GM12874 (cell line): ENCODE data around the gene IMPA2.

Experiments used
- TF ChIP-seq, protein P1 (sequence below): IDR thresholded peaks from 2 replicates; pipeline ENCODE4 v1.5.1; 2011; ENCODE audit warnings: low read depth, mild to moderate bottlenecking, control low read depth, low read length, moderate library complexity; ENCODE audit not compliant: insufficient read depth

Gene IMPA2

DNA sequence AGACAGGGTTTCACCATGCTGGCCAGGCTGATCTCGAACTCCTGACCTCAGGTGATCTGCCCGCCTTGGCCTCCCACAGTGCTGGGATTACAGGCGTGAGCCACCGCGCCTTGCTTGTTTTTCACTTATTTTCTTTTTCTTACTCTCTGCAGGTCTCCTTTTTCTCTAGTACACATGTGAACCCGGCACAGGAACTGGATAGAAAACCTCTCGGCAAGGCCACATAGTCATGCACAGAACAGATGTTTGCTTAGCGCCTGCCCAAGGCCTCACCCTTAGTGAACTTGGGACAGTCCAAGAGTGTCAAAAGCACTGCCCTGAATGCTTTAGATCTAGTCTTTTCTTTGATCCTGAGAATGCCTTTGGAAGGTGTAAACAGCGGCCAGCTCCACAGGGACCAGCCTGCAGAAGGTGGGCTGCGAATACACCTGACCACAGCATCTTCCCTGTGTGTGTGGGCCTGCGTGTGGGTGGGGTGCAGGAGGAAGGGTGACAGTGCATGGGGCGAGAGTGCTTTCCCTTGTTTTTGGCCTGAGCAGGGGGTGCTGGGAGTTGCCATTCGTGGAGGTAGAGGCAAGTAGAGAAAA, 27.0 kb downstream of the IMPA2 start:
- TF ChIP-seq, protein P1, sequence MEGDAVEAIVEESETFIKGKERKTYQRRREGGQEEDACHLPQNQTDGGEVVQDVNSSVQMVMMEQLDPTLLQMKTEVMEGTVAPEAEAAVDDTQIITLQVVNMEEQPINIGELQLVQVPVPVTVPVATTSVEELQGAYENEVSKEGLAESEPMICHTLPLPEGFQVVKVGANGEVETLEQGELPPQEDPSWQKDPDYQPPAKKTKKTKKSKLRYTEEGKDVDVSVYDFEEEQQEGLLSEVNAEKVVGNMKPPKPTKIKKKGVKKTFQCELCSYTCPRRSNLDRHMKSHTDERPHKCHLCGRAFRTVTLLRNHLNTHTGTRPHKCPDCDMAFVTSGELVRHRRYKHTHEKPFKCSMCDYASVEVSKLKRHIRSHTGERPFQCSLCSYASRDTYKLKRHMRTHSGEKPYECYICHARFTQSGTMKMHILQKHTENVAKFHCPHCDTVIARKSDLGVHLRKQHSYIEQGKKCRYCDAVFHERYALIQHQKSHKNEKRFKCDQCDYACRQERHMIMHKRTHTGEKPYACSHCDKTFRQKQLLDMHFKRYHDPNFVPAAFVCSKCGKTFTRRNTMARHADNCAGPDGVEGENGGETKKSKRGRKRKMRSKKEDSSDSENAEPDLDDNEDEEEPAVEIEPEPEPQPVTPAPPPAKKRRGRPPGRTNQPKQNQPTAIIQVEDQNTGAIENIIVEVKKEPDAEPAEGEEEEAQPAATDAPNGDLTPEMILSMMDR: no peak

DNA sequence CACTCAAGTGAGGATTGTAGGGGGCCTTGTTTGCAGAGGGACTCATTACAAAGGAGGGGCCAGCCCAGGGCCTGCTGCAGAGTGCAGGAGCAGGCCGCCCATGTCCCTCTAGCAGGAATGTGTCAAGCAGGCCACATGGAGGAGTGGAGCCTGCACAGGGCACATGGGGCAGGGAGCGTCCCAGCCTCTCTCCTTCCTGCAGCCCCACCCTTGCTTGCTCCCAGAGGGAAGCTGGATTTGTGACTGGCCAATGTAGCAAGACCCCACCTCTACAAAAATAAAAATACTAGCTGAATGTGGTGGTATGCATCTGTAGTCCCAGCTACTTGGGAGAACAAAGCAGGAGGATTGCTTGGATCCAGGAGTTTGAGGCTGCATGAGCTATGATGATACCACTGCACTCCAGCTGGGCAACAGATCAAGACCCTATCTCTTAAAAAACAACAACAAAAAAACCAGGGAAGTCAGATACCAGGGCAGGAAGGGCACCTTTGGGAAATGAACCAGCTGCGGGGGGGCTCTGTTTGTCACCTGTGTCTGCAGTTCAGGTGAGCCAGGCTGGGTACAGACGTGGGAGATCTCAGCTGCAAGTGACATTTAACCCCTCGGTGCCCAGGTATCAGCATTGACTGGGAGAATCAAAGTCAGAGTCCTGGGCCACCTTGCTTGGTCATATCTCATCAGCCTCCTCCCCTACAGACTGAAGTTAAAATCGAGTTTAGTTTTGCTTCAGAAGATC, 27.7 kb downstream of the IMPA2 start:
- TF ChIP-seq, protein P1: no peak

DNA sequence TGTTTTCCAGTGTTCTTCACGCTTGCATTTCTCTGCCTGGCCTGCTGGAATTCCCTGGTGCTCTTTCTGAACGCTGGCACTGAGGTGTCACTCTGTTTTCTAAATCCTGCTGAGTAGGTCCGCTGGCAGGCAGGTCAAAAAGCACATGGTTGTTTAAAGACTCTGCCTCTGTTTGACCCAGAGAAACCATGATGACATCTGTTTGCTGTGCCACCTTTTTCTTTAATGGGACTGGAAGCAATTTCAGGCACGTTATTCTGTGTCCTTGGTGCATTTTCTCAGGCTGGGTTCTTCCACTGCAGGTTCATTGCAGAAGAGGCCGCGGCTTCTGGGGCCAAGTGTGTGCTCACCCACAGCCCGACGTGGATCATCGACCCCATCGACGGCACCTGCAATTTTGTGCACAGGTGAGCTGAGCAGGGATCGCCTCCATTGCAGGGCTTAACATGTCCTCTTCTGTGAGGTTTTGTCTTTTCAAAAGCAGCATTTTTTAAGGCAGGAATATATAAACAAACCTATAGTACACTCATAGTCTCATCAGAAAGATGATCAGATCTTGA, 28.4 kb downstream of the IMPA2 start:
- TF ChIP-seq, protein P1: no peak

DNA sequence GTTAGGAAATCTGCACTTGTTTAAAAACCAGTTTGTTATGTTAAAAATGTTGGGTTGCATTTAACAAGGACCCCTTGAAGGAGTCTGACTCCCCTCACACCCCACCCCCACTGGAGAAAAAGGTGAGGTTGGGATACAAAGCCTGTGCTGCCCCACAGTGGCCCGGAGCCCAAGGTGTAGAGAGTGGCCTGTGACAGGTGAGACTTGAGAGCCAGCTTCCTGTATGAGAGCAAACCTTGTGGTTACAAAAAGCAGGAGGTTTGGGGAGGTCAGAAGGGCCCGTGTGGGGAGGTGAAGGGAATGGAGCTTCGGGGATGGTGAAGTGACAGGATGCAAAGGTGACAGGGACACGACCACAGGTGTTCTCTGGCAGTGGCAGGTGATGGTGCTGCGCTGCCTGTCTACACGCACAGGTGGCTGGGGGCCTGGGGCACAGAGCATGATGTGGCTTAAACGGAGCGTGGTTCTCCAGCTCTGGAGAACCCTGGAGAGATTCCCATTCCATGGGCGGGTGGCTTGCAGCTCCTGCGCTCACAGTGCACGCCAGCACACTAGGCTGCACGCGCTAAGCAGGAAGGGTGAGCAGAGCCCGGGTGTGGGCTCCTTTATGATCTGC, 29.0 kb downstream of the IMPA2 start:
- TF ChIP-seq, protein P1: no peak

DNA sequence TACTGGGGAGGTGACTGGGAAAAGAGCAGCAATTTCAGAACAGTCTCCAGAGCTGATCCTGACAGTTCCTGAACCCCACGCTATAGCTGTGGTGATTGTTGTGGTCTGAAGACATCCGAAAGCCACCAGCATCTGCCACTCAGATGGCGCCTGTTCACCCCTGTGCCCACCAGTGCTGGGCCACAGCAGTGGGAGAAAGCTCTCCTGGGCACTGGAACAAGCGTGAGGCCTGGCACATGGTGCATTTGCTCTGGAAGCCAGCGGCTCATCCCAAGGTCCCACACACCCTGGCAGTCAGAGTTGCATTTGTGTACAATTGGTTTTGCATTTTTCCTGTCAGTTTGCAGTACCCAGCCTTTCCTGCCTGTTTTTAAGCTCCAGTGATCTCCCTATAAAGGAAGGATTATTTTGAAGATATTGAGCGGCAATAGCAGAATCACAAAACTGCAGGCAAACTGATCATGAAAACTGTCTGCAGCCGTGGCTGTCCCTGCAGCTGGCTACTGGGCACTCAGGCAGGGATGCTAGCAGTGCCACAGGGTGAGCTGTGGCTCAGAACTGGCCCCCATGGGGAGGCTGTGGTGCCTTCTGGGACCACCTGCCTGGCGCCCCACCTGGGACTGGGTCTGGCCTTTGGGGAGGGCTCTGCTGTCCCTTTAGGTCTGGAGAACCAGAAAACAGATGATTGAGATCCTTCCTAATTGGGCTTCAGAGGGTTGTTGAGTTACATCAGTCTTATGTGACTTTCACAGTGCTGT, 30.1 kb downstream of the IMPA2 start:
- TF ChIP-seq, protein P1: no peak

DNA sequence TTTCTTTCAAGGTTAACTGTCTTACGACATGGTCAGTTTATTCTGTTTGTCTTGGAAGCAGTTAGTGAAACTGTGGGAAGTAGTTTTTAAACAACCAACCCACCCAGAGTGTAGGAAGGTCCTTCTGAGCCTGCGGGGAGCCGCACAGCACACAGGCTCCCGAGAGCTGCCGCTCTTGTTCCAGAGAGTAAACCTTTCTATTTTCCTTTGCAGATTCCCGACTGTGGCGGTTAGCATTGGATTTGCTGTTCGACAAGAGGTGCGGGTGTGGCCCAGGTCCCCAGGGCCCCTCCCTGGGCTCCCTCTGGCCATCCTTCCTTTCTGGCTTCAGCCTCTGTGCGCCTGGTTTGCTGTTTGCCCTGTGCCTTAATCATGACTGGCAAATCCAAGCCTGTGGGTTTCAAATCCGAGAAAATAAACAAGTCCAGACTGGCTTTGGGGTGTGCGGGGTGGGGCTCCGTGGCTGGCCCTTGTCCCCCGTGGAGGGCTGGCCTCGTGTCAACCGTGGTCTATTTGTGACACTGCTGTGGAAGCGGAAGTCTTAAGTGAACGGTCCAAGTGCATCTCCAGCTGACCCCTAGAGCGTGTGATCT, 30.7 kb downstream of the IMPA2 start:
- TF ChIP-seq, protein P1: no peak
